Measurements from ENCODE around the gene CHRM4. TPM values are rescaled to one million over a fixed set of nuclear protein-coding genes. Genes with fewer than 3 reads are reported as not detected.

Gene CHRM4
- total RNA-seq, 1 experiment from 2014 or later = 1.1 TPM

DNA sequence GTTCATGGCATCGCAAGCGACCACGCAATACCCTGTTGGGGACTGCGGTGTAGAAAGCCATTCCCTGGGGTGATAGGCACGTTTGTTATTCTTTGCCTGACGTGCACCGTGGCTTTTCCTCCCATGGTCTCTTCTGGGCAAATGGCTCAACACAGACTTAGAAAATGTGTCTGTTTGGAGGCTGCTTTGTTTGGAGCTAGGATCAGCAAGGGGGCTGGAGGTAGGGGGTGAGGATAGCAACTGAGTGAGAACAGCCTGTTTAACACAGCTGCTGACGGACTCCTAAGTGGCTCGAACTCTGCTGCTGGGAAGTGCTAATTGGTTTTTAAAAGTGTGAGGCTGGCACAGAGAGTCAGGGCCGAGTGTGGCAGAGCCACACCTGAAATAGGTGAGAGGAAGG, 16.1 kb upstream of the CHRM4 start:
- Histone ChIP-seq H3K27me3 (ENCODE audit: insufficient read depth, low read length) (no peaks in the 10 kb centered on the region), H3K9me3 (ENCODE audit: control insufficient read depth in 1 of 2, insufficient read depth in 1 of 2, low read depth in 1 of 2, low read length in 2 of 2) (no peaks in the 10 kb centered on the region), H3K79me2 (ENCODE audit: insufficient read depth, low read length) (no peaks in the 10 kb centered on the region), H2AFZ (ENCODE audit: low read depth, low read length, poor library complexity, severe bottlenecking) (no peak overlapping the region), H3K9me2 (ENCODE audit: insufficient read depth) (no peaks in the 10 kb centered on the region), H3K4me1 (ENCODE audit: control insufficient read depth in 1 of 2, insufficient read depth in 2 of 2, low read length in 2 of 2) (no peaks in the 10 kb centered on the region), H4K20me1 (ENCODE audit: insufficient read depth) (no peaks in the 10 kb centered on the region), H3K27ac (ENCODE audit: low read depth, low read length) (no peak overlapping the region), H3K9ac (ENCODE audit: low read length) (no peak overlapping the region), H3K4me2 (ENCODE audit: low read length) (no peak overlapping the region), H3K36me3 (ENCODE audit: control insufficient read depth in 1 of 2, insufficient read depth in 2 of 2, low read length in 2 of 2) (no peaks in the 10 kb centered on the region; a peak in 1 of 4 replicates), H3K4me3 (replicated peaks in 1 of 2; ENCODE audit: low read depth in 1 of 2, low read length in 2 of 2) (no peak overlapping the region)
- POLR2A ChIA-PET = no interaction called here
- DNase-seq (ENCODE audit: low read depth, low spot score) (no peak), ATAC-seq (no peak)
- intact Hi-C loops (cut with micrococcal nuclease) = no loop called here
- RAD21 ChIA-PET (ENCODE audit: low non-redundant PET in 1 of 2, low total read pairs in 2 of 2, uncharacterized antibody in 2 of 2, unreplicated experiment in 2 of 2) = no interaction called here
- TF ChIP-seq, protein P1, sequence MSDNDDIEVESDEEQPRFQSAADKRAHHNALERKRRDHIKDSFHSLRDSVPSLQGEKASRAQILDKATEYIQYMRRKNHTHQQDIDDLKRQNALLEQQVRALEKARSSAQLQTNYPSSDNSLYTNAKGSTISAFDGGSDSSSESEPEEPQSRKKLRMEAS (IDR thresholded peaks at IDR 0.05) = no peak
- no peak for TF ChIP-seq SRF (IDR thresholded peaks at IDR 0.05; ENCODE audit: low read depth)
- no peak for TF ChIP-seq CEBPB (IDR thresholded peaks at IDR 0.05; ENCODE audit: low read depth)
- no TSS peak for BruUV-seq (replicated peaks)
- CTCF ChIA-PET = no interaction called here

- H3K4me3 ChIP-seq (replicated peaks in 1 of 2; ENCODE audit: low read depth in 1 of 2, low read length in 2 of 2) = no peak overlapping the region
- H3K4me1 ChIP-seq (ENCODE audit: control insufficient read depth in 1 of 2, insufficient read depth in 2 of 2, low read length in 2 of 2) = no peaks in the 10 kb centered on the region
- H3K36me3 ChIP-seq (ENCODE audit: control insufficient read depth in 1 of 2, insufficient read depth in 2 of 2, low read length in 2 of 2) = no peaks in the 10 kb centered on the region; a peak in 1 of 4 replicates
- H3K27me3 ChIP-seq (ENCODE audit: insufficient read depth, low read length) = no peaks in the 10 kb centered on the region
- ATAC-seq (no peak), DNase-seq (ENCODE audit: low read depth, low spot score) (no peak)
- no peak overlapping the region for H3K4me2 ChIP-seq (ENCODE audit: low read length)
- no peak overlapping the region for H2AFZ ChIP-seq (ENCODE audit: low read depth, low read length, poor library complexity, severe bottlenecking)
- ChIA-PET RAD21 (ENCODE audit: low non-redundant PET in 1 of 2, low total read pairs in 2 of 2, uncharacterized antibody in 2 of 2, unreplicated experiment in 2 of 2) (no interaction called here), CTCF (no interaction called here), POLR2A (no interaction called here)
- no peak for TF ChIP-seq CEBPB (IDR thresholded peaks at IDR 0.05; ENCODE audit: low read depth)
- no peak for TF ChIP-seq JUND (IDR thresholded peaks at IDR 0.05)
- no peak for TF ChIP-seq RAD21 (IDR thresholded peaks at IDR 0.05; ENCODE audit: low read depth)
- TF ChIP-seq EZH2 (IDR thresholded peaks at IDR 0.05) = no peak
- H3K9ac ChIP-seq (ENCODE audit: low read length) = no peak overlapping the region
- no peak overlapping the region for H3K27ac ChIP-seq (ENCODE audit: low read depth, low read length)
- BruUV-seq (replicated peaks) = no TSS peak
- no peaks in the 10 kb centered on the region for H3K9me2 ChIP-seq (ENCODE audit: insufficient read depth)
- no peaks in the 10 kb centered on the region for H3K9me3 ChIP-seq (ENCODE audit: control insufficient read depth in 1 of 2, insufficient read depth in 1 of 2, low read depth in 1 of 2, low read length in 2 of 2)
- intact Hi-C loops (cut with micrococcal nuclease) = no loop called here
- no peaks in the 10 kb centered on the region for H4K20me1 ChIP-seq (ENCODE audit: insufficient read depth)
- H3K79me2 ChIP-seq (ENCODE audit: insufficient read depth, low read length) = no peaks in the 10 kb centered on the region
Observed at GRCh38 chr11:46404476-46405017, 13.0 kb upstream of the CHRM4 start.

All from HCT116 (cell line).